ENCODE measurements around the gene AHI1.

GRCh38 chr6:135527960-135528249 lies 30.4 kb upstream of the AHI1 start:
- TF ChIP-seq, protein P1, sequence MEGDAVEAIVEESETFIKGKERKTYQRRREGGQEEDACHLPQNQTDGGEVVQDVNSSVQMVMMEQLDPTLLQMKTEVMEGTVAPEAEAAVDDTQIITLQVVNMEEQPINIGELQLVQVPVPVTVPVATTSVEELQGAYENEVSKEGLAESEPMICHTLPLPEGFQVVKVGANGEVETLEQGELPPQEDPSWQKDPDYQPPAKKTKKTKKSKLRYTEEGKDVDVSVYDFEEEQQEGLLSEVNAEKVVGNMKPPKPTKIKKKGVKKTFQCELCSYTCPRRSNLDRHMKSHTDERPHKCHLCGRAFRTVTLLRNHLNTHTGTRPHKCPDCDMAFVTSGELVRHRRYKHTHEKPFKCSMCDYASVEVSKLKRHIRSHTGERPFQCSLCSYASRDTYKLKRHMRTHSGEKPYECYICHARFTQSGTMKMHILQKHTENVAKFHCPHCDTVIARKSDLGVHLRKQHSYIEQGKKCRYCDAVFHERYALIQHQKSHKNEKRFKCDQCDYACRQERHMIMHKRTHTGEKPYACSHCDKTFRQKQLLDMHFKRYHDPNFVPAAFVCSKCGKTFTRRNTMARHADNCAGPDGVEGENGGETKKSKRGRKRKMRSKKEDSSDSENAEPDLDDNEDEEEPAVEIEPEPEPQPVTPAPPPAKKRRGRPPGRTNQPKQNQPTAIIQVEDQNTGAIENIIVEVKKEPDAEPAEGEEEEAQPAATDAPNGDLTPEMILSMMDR (IDR thresholded peaks at IDR 0.05): no peak
- no peak for TF ChIP-seq POLR2A (IDR thresholded peaks at IDR 0.05)
